Progenitor cell of endocrine pancreas (in vitro differentiated cells): ENCODE results near the gene MICU1. TPM values are rescaled to one million over a fixed set of nuclear protein-coding genes. Genes with fewer than 3 reads are reported as not detected.
A peak's percentile ranks its signal among the peaks of the same experiment; 100 is the strongest.
"Not testable (repeated sequence)": the region's sequence is repeated elsewhere in the genome, so short reads cannot be mapped to it uniquely, and the experiment has no call there.

Source experiments
- DNase-seq: peaks from one replicate; pipeline ENCODE4 v3.0.0; 2021; ENCODE audit warnings: low spot score; ENCODE audit not compliant: unreplicated experiment
- H3K27ac Mint-ChIP-seq: 2 replicates; pipeline ENCODE4 v1.8.0; 2021; ENCODE audit warnings: mild to moderate bottlenecking, moderate library complexity, mixed read lengths
- H3K27me3 Mint-ChIP-seq: 2 replicates; pipeline ENCODE4 v1.8.0; 2021; ENCODE audit warnings: mixed read lengths
- H3K36me3 Mint-ChIP-seq: 2 replicates; pipeline ENCODE4 v1.8.0; 2022; ENCODE audit warnings: mixed read lengths; ENCODE audit not compliant: insufficient read depth
- H3K4me1 Mint-ChIP-seq: 2 replicates; pipeline ENCODE4 v1.8.0; 2021; ENCODE audit warnings: low read depth, mixed read lengths
- H3K4me3 Mint-ChIP-seq: 2 replicates; pipeline ENCODE4 v1.8.0; 2021; ENCODE audit warnings: low read depth, mild to moderate bottlenecking, moderate library complexity, mixed read lengths
- H3K9me3 Mint-ChIP-seq: 2 replicates; pipeline ENCODE4 v1.8.0; 2021; ENCODE audit warnings: low read depth, mixed read lengths
- CTCF ChIP-seq: fragments of 200-600 bp; sonication (generic); IDR thresholded peaks from one replicate; pipeline ENCODE4 v1.5.0; 2021; ENCODE audit warnings: antibody characterized with exemption, mild to moderate bottlenecking; ENCODE audit not compliant: unreplicated experiment
- total RNA-seq: library from RNA; stranded (reverse); gene quantifications from 2 replicates; pipeline ENCODE4 v1.2.1, GENCODE V29; 2021

Gene MICU1
- total RNA-seq, 1 donor from 2014 or later: 63.3 TPM

- no peak for TF ChIP-seq CTCF
Observed at GRCh38 chr10:72414642-72415041, 211.2 kb downstream of the MICU1 start.

GRCh38 chr10:72409167-72409566 lies 216.7 kb downstream of the MICU1 start:
- peaks cover 3% of the 10 kb centered on the region for H3K9me3 Mint-ChIP-seq
- H3K4me1 Mint-ChIP-seq: peaks cover 4% of the 10 kb centered on the region
- TF ChIP-seq CTCF: no peak
- H3K27ac Mint-ChIP-seq: no peak overlapping the region
- peaks cover 25% of the 10 kb centered on the region for H3K36me3 Mint-ChIP-seq
- H3K4me3 Mint-ChIP-seq: no peak overlapping the region
- DNase-seq: no peak
- no peaks in the 10 kb centered on the region for H3K27me3 Mint-ChIP-seq

More at GRCh38 chr10:72414642-72415041, 211.2 kb downstream of the MICU1 start:
- DNase-seq: no peak
- Mint-ChIP-seq H3K4me3 (no peak overlapping the region), H3K4me1 (peaks cover 20% of the 10 kb centered on the region), H3K27ac (no peak overlapping the region), H3K27me3 (no peaks in the 10 kb centered on the region), H3K36me3 (peaks cover 29% of the 10 kb centered on the region), H3K9me3 (peaks cover 12% of the 10 kb centered on the region)

GRCh38 chr10:72407927-72408600 lies 217.8 kb downstream of the MICU1 start:
- no peak for DNase-seq
- Mint-ChIP-seq H3K27me3 (no peaks in the 10 kb centered on the region), H3K4me1 (peaks cover 4% of the 10 kb centered on the region), H3K9me3 (peaks cover 3% of the 10 kb centered on the region), H3K36me3 (peaks cover 21% of the 10 kb centered on the region), H3K27ac (peak overlapping the region; percentile 37), H3K4me3 (no peak overlapping the region)
- TF ChIP-seq CTCF: no peak

- Mint-ChIP-seq H3K27me3 (no peaks in the 10 kb centered on the region), H3K9me3 (peaks cover 3% of the 10 kb centered on the region), H3K4me3 (no peak overlapping the region), H3K36me3 (peaks cover 19% of the 10 kb centered on the region), H3K27ac (no peak overlapping the region), H3K4me1 (peaks cover 4% of the 10 kb centered on the region)
- TF ChIP-seq CTCF: no peak
- DNase-seq: no peak
Observed at GRCh38 chr10:72407471-72407870, 218.4 kb downstream of the MICU1 start.

GRCh38 chr10:72395581-72395980 lies 230.3 kb downstream of the MICU1 start:
- H3K27me3 Mint-ChIP-seq: not testable (repeated sequence)

GRCh38 chr10:72392571-72392970 lies 233.3 kb downstream of the MICU1 start:
- no peak overlapping the region for H3K27ac Mint-ChIP-seq
- peaks cover 11% of the 10 kb centered on the region for H3K9me3 Mint-ChIP-seq
- no peak for DNase-seq

More at GRCh38 chr10:72395581-72395980, 230.3 kb downstream of the MICU1 start:
- Mint-ChIP-seq H3K9me3 (peaks cover 17% of the 10 kb centered on the region), H3K36me3 (peaks cover 35% of the 10 kb centered on the region)
- not testable (repeated sequence) for DNase-seq, H3K27ac Mint-ChIP-seq, H3K4me1 Mint-ChIP-seq, H3K4me3 Mint-ChIP-seq

More at GRCh38 chr10:72392571-72392970, 233.3 kb downstream of the MICU1 start:
- TF ChIP-seq CTCF: no peak
- H3K4me3 Mint-ChIP-seq: no peak overlapping the region
- peaks cover 22% of the 10 kb centered on the region for H3K36me3 Mint-ChIP-seq
- H3K27me3 Mint-ChIP-seq: no peaks in the 10 kb centered on the region
- peaks cover 5% of the 10 kb centered on the region for H3K4me1 Mint-ChIP-seq
